NOMO-1 treated with DMSO at 0.1 percent for 48 hours (cell line): ENCODE measurements around the gene SNX5.
A peak's percentile ranks its signal among the peaks of the same experiment; 100 is the strongest.

Experiments used
- DNase-seq: peaks from one replicate; lab custom pipeline; 2025; ENCODE audit not compliant: unreplicated experiment; lab: John Stamatoyannopoulos, UW

SNX5 gene

DNA sequence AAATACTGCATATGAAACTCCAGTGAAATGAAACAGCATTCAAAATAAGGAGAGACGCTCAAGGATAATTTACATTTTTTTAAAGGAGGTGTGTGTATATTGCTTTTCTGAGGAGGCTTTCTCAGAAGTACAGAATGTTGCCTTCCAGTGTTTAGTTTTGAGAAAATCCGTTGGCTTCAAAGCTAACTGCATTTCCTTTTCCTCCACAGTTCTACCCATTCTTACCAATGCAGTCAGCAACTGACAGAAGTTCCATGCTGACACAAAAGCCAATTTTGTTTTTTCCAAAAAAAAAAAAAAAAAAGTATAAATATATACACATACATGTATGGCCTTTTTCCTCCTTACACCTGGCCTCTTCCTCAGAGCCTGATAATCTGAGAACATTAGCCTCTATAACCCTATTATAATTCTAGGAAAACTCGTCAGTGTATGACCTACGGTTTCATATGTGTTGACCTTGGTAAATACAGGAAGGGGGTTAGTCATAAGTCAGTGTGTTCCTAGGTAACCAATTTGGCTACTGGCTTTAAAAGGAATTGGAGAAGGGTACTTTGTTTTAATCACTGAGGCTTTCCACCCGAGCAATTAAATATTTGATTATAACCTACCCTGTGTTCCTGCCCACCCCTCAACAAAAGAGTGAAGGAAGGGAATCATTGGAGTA is 24.4 kb upstream of the SNX5 start:
- DNase-seq: no peak

- no peak for DNase-seq
Observed at GRCh38 chr20:17992224-17992637, 23.6 kb upstream of the SNX5 start.

DNA sequence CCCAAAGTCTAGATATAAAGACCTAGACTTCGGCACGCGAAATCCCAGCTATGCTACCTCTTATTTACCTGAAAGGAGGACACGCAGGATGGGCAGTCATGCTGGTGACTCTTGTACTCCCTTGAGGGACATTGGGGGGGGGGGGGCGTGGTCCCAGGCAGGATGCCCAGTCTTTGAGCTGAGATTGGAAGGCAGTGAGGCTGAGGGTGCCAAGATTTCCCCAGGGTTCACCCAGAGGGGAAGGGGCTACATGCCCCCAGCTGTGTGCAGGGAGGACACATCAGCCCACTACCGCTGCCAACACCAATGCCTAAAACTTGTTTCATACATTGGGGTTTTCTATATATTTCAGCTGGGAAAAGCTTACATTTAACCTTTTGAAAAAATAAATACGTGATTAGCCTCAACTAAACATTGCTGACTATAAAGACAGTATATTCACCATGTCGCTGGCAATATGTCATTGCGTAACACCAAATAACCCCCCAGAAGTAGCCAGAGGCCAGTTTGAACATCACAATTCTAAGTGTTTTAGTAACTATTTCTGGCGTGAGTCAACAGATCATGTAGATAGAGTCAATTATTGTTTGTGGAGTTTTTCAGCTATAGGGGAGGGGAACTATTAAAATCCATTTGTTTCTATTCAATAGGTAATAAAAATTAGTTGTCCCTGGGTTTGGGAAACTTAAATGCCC is 21.8 kb upstream of the SNX5 start:
- DNase-seq: no peak

- no peak for DNase-seq
Observed at GRCh38 chr20:17987988-17988387, 19.4 kb upstream of the SNX5 start.

GRCh38 chr20:17985388-17986018 is 16.9 kb upstream of the SNX5 start:
- no peak for DNase-seq

- no peak for DNase-seq
Observed at GRCh38 chr20:17976305-17976704, 7.7 kb upstream of the SNX5 start.

GRCh38 chr20:17972121-17972520 is 3.5 kb upstream of the SNX5 start:
- DNase-seq: no peak

DNA sequence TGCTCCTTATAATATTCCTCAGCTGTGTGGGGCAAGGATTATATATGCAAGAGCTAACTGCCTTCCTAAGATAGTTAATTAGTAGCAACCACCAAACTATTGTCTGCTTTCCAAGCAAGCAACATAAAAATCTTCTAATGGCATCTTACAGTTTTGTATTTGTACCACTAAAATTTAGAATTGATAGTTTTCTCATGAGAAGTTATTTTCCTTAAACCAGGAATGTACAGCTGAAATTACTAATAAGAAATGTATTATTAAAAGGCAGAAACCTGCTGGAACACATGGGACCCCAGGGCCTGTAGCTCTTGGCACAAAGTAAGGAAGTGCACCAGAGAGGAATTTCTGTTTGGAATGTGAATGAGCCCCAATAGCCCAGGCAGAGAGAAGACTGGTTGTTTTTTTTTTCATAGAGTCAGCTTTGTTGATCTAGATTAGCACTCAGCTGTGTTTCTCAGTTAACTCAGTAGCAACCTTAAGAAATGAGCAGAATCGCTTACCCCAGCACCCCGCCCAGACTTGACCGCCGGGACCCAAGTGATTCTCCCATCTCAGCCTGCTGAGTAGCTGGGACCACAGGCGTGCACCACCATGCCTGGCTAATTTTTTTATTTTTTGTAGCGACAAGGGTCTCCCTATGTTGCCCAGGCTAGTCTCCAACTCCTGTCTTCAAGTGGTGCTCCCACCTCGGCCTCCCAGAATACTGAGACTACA is 2.9 kb upstream of the SNX5 start:
- DNase-seq: no peak

- DNase-seq: peak; percentile 91
Observed at GRCh38 chr20:17969884-17970409, 1.4 kb upstream of the SNX5 start.

DNA sequence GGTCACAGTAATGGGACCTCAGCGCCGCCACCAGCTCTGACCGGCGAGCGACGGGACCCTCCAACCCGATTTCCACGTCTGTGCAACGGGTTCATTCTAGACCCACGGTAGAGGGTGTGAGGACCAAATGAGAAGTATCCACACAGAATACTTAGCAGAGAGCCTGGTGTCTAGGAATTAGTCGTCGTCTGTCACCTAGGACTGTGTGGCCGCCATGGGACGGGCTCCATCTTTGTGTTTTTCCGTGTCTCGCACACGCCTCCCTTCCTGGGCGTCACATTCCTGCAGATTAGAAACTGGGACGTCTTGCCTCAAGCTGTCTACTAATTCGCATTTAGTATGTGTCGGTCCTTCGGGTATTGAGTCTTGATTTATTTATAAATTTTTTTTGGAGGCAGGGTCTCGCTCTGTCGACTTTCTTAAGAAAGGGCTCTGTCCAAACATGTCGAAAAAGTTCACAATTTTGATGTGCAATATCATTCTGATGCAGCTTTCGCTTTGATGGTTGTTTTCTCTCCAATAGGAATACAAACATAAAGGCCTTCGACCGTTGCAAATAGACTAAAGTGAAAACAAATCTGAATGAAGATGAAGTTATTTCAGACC is 787 bp upstream of the SNX5 start:
- peak; percentile 33 for DNase-seq

DNA sequence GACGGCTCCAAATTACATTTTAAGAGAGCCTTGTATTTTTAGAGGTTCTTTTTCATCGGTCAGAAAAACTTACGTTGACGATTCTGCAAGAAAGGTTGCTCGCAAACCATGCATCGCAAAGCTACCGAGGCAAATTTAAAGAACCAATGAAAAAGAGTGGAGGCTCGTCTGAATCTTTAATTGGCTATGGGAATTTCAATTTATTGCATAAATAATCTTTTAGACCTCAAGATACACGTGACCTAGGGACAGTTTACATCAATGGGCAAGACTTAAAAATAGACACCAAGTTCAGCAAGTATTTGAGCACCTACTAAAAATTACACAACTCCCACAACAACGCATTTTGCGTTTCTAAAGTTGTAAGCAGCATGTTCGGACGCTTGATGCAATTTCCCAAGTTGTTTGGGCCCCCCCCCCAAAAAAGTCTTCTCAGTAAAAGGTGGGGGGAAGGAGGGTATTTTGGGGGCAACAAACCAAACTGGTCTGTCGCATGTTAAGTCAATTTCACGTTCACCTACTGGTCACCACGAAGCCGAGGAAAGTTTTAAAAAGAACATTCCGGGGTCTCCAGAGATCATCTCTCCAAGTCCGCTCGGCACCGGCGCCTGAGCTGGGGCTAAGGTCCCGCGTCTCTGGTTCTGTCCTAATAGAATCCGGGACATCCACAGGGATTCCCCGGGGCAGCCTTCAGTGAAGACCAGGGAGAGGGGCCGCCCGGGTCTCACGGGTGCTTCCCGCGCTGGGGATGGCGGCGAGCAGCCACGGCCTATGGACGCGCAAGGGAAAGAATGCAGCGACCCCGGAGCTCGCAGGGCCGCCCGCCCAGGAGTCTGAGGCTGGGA is 851 bp downstream of the SNX5 start:
- DNase-seq: peak; percentile 48

GRCh38 chr20:17966432-17967310 is 1.9 kb downstream of the SNX5 start:
- peak; percentile 72 for DNase-seq

- peak; percentile 39 for DNase-seq
Observed at GRCh38 chr20:17965042-17965697, 3.4 kb downstream of the SNX5 start.

DNA sequence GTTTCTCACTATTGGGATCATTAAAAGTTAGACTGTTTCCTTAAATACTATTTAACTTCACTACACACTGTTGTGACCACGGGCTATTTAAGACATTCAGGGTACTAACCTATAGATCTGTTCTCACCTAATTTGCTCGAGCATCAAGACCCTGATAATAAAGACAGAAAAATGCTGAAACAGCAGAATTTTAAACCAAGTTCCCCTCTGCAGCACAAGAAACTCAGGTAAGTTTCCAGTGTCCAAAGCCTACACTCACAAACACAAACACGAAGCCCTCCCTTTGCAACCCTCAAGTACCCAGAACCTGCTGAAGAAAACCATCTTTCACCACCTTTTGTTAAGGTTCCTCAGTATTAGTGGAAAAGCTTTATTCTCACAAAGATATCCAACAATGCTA is 4.0 kb downstream of the SNX5 start:
- no peak for DNase-seq

DNA sequence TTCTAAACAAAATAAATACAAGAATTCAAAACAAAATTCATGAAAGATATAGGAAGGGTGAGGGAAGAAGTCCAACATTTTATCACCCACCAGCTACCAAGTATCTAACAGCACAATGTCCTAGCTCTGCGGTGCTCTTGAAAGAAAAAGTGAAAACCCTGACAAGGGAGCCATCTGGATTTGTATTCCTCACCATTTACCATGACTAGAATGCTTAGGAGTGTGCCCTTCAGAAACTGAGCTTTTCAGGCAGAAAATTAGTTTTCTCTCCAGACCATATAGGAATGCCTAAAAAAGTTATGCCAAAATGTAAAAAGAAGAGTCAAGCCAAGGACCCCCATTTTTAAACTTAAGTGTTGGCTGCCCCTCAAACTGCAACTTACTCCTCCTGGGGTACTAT is 4.5 kb downstream of the SNX5 start:
- DNase-seq: no peak

DNA sequence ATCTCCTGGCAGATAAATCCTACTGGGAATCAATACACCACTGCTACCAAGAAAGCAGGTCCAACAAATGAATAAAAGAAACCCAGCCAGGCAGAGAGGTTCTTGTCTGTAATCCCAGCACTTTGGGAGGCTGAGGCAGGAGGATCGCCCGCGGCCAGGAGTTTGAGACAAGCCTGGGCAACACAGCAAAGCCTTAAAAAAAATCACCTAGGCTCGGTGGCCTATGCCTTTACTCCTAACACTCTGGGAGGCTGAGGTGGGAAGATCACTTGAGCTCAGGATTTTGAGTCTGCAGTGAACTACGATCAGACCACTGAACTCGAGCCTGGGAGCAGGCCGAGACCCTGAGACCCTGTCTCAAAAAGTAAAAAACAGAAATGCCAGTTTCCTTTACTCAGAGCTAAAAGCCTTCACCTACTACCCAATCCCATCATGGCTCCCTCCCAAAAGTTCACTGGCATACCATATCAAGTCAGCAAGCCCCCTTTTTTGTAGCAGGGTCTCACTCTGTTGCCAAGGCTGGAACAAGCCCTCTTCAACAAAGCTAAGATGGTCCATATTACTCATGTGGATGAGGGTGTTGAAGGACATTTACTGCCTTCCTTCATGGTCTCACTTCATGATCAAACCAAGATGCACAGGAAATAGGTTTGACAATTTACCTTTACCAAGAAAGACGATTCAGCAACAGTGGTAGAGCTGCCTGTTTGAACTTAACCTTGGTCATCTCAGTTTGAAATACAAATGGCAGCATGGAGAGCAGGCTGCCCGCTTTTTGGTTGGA is 5.3 kb downstream of the SNX5 start:
- no peak for DNase-seq

GRCh38 chr20:17961587-17961940 is 7.0 kb downstream of the SNX5 start:
- DNase-seq: no peak
